GM18873 (cell line): ENCODE measurements around the gene PNKD.

Source experiments
- ATAC-seq: cut with Tn5 transposase; IDR thresholded peaks from one replicate; pipeline ENCODE4 v1.9.1; 2021; ENCODE audit warnings: mild to moderate bottlenecking, moderate library complexity, moderate number of reproducible peaks; ENCODE audit not compliant: unreplicated experiment, low FRiP score

PNKD gene

DNA sequence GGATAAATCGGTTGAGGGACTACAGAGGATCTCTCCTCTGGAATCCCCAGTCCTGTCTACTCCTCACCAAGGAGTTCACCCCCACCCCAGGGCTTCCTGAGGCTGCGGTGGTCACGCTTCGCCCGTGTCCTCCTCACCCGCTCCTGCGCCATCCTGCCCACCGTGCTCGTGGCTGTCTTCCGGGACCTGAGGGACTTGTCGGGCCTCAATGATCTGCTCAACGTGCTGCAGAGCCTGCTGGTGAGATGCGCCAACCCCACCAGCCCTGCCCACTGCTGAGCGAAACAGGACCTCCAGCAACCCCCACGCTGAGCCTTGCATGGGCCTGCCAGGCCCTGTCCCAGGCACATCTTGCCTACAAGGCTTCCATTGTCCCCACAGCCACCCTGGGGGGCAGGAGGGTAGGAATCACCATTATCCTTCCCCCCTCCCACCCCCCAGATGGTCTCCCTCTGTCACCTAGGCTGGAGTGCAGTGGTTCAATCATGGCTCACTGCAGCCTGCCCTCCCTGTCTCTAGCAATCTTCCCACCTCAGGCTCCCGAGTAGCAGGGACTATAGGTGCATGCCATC, 122.7 kb downstream of the PNKD start:
- ATAC-seq, result no peak

DNA sequence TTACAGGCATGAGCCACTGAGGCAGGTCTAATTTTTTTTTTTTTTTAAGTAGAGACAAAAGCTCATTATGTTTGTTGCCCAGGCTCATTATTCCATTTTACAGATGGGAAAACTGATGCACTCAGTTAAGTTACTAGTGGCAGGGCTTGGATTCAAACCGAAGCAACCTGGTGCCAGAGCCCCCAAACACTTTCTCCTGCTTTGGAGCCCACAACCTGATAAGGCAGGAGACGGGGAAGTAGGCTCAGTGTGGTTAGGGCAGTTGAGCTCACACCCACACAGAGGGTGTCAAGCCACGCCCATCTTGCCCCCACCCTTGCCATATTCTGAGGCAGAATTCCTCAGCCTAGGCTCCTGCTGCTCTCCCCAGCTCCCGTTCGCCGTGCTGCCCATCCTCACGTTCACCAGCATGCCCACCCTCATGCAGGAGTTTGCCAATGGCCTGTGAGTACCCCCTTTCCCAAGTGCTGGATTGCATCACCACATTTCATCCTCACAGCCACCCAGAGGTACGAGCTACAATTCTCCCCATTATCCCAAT, 123.5 kb downstream of the PNKD start:
- no peak for ATAC-seq

DNA sequence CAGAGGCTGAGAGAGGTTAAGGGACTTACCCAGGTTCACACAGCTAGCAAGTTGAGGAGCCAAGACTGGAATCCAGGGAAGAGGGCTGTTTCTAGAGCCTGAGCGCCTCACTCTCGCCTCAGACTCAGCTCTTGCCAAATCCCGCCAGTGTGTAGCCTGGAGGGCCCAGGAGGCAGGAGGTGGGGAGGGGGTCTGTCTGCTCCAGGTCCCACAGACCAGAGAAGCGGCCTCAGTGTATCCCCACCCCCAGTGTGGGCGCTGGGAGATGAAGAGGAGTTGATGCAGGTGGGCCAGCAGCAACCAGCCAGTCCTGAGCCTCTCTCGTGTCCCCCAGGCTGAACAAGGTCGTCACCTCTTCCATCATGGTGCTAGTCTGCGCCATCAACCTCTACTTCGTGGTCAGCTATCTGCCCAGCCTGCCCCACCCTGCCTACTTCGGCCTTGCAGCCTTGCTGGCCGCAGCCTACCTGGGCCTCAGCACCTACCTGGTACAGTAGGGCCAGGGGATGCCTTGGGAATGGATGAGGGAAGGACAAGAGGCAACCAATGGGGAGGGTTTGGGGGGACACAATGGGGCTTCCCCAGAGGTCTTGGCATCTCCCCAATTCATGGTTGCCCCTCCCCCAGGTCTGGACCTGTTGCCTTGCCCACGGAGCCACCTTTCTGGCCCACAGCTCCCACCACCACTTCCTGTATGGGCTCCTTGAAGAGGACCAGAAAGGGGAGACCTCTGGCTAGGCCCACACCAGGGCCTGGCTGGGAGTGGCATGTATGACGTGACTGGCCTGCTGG, 124.2 kb downstream of the PNKD start:
- no peak for ATAC-seq

DNA sequence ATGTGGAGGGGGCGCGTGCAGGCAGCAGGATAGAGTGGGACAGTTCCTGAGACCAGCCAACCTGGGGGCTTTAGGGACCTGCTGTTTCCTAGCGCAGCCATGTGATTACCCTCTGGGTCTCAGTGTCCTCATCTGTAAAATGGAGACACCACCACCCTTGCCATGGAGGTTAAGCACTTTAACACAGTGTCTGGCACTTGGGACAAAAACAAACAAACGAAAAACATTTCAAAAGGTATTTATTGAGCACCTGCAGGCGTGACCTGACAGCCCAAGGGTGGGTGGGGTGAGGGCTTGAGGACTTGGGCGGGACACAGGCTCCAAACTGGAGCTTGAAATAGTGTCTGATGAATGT, 124.7 kb downstream of the PNKD start:
- no peak for ATAC-seq

DNA sequence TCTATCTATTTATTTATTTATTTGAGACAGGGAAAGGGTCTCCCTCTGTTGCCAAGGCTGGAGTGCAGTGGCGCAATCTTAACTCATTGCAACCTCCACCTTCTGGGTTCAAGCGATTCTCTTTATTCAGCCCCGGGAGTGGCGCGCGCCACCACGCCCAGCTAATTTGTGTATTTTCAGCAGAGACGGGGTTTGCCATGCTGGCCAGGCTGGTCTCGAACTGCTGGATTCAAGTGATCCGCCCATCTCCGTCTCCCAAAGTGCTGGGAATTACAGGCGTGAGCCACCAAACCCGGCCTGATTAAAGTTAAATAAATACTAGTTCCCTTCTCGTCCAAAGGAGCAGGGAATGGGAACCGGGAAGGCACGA, 125.1 kb downstream of the PNKD start:
- ATAC-seq, result no peak

DNA sequence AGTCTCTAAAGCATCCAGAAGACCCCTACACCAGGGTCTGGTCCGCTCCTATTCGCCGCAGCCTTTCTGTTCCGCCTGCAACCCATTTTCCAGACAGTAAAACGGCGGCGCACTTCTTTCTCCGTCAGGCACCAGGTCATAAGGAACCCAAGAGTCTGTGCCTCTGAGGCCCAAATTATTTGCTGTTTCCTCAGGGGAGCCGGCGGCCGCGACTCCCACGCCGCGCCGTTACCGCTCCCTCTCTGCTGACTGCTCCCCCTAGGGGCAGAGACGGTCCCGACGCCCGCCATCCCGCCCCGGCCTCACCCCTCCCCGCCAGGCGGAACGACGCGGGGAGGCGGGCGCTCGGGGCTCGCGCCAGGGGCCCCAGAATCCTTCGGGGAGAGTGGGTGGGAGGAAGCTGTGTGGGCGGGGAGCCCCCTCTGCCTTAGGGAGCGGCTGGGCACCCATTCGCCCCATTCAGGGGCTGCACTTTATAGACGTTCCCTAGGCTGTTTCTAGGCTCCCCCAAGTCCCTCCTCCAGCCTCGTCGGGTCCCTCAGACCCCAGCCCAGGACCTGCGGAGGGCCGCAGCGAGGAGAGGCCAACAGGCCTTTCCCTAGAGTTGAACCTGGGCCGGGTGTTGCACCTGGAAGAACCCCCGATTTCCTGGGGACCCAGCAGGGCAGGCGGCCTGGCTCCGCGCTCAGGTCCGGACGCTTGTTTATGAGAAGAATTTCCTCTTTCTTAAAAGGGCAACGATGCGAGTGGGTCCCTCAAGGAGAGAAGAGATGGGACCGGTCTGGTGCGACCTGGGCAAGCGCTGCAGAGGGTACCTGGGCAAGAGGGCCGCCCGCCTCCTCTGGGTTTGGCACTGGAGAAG, 125.7 kb downstream of the PNKD start:
- peak; percentile 42 for ATAC-seq
